Activated CD8-positive, alpha-beta T cell treated with anti-CD3 and anti-CD28 coated beads, Interleukin-2, amount 10 ng/mL, durations not matched to agents 7 days and 5 days (primary cell): ENCODE data around the gene NCKAP5. TPM values are rescaled to one million over a fixed set of nuclear protein-coding genes. Genes with fewer than 3 reads are reported as not detected.

Source experiments
- ATAC-seq: fragments of 150-1000 bp; cut with Tn5 transposase; one replicate; pipeline ENCODE4 v1.10.0; 2021; ENCODE audit warnings: moderate library complexity
- CTCF ChIA-PET: fragments of 350-600 bp; sonication (Branson Sonifier 250); formaldehyde crosslinking; loops from one replicate; lab custom pipeline; 2021; ENCODE audit warnings: antibody characterized with exemption; lab: Charles Lee
- POLR2A ChIA-PET: fragments of 350-600 bp; sonication (Branson Sonifier 250); formaldehyde crosslinking; loops from one replicate; lab custom pipeline; 2021; ENCODE audit warnings: antibody characterized with exemption; lab: Charles Lee
- DNase-seq: peaks from one replicate; pipeline ENCODE4 v3.0.0-alpha.2; 2020
- H3K27ac Mint-ChIP-seq: one replicate; pipeline ENCODE4 v1.8.0; 2021; ENCODE audit warnings: mild to moderate bottlenecking, mixed read lengths
- H3K27me3 Mint-ChIP-seq: one replicate; pipeline ENCODE4 v1.8.0; 2021; ENCODE audit warnings: low read depth, mixed read lengths
- H3K36me3 Mint-ChIP-seq: one replicate; pipeline ENCODE4 v1.8.0; 2021; ENCODE audit warnings: low read depth, mixed read lengths
- H3K4me1 Mint-ChIP-seq: one replicate; pipeline ENCODE4 v1.8.0; 2021; ENCODE audit warnings: low read depth, mixed read lengths
- H3K4me3 Mint-ChIP-seq: one replicate; pipeline ENCODE4 v1.8.0; 2021; ENCODE audit warnings: mild to moderate bottlenecking, mixed read lengths
- H3K9me3 Mint-ChIP-seq: one replicate; pipeline ENCODE4 v1.8.0; 2022; ENCODE audit warnings: mixed read lengths; ENCODE audit not compliant: insufficient read depth
- total RNA-seq, 2 experiments: library from RNA; stranded (reverse); gene quantifications; one replicate each; pipeline ENCODE4 v1.2.3, GENCODE V29; 2021

NCKAP5 gene
- total RNA-seq, 2 experiments from 2014 or later = not detected

GRCh38 chr2:133175926-133176325, 392.3 kb downstream of the NCKAP5 start:
- H3K9me3 Mint-ChIP-seq = no peaks in the 10 kb centered on the region
- no peaks in the 10 kb centered on the region for H3K27me3 Mint-ChIP-seq

GRCh38 chr2:133173224-133173623, 395.0 kb downstream of the NCKAP5 start:
- no peaks in the 10 kb centered on the region for H3K27me3 Mint-ChIP-seq
- H3K27ac Mint-ChIP-seq = no peak overlapping the region
- H3K9me3 Mint-ChIP-seq = no peaks in the 10 kb centered on the region
- POLR2A ChIA-PET = no interaction called here
- no peaks in the 10 kb centered on the region for H3K4me1 Mint-ChIP-seq
- CTCF ChIA-PET = no interaction called here
- no peak for ATAC-seq
- DNase-seq = no peak
- no peak overlapping the region for H3K4me3 Mint-ChIP-seq
- no peaks in the 10 kb centered on the region for H3K36me3 Mint-ChIP-seq

More at GRCh38 chr2:133175926-133176325, 392.3 kb downstream of the NCKAP5 start:
- no peak overlapping the region for H3K27ac Mint-ChIP-seq
- DNase-seq = no peak
- H3K4me1 Mint-ChIP-seq = no peaks in the 10 kb centered on the region
- H3K36me3 Mint-ChIP-seq = no peaks in the 10 kb centered on the region
- no peak overlapping the region for H3K4me3 Mint-ChIP-seq
- POLR2A ChIA-PET = no interaction called here
- no peak for ATAC-seq
- CTCF ChIA-PET = no interaction called here

GRCh38 chr2:133171393-133172004, 396.8 kb downstream of the NCKAP5 start:
- Mint-ChIP-seq H3K4me1 (no peaks in the 10 kb centered on the region), H3K4me3 (no peak overlapping the region), H3K9me3 (no peaks in the 10 kb centered on the region), H3K27me3 (no peaks in the 10 kb centered on the region), H3K36me3 (no peaks in the 10 kb centered on the region), H3K27ac (no peak overlapping the region)
- ATAC-seq (no peak), DNase-seq (no peak)
- POLR2A ChIA-PET = no interaction called here
- CTCF ChIA-PET = interaction anchor here (2.0 kb wide), 1 partner anchor 624 kb away, joined by 9 read pairs; no protein-coding TSS in a partner anchor

- H3K9me3 Mint-ChIP-seq = no peaks in the 10 kb centered on the region
- no peak for ATAC-seq
- no peaks in the 10 kb centered on the region for H3K36me3 Mint-ChIP-seq
- H3K4me3 Mint-ChIP-seq = no peak overlapping the region
- POLR2A ChIA-PET = no interaction called here
- no peaks in the 10 kb centered on the region for H3K27me3 Mint-ChIP-seq
- CTCF ChIA-PET = no interaction called here
- no peak overlapping the region for H3K27ac Mint-ChIP-seq
- no peaks in the 10 kb centered on the region for H3K4me1 Mint-ChIP-seq
- no peak for DNase-seq
Measured at GRCh38 chr2:133169274-133169912, 398.9 kb downstream of the NCKAP5 start.

- CTCF ChIA-PET = no interaction called here
- no peaks in the 10 kb centered on the region for H3K27me3 Mint-ChIP-seq
- ATAC-seq (no peak), DNase-seq (no peak)
- H3K4me3 Mint-ChIP-seq = no peak overlapping the region
- POLR2A ChIA-PET = no interaction called here
- H3K36me3 Mint-ChIP-seq = no peaks in the 10 kb centered on the region
- H3K4me1 Mint-ChIP-seq = no peaks in the 10 kb centered on the region
- no peaks in the 10 kb centered on the region for H3K9me3 Mint-ChIP-seq
- H3K27ac Mint-ChIP-seq = no peak overlapping the region
Measured at GRCh38 chr2:133167990-133168389, 400.3 kb downstream of the NCKAP5 start.

- Mint-ChIP-seq H3K27me3 (no peaks in the 10 kb centered on the region), H3K4me3 (no peak overlapping the region), H3K36me3 (no peaks in the 10 kb centered on the region), H3K4me1 (no peaks in the 10 kb centered on the region), H3K27ac (no peak overlapping the region), H3K9me3 (no peaks in the 10 kb centered on the region)
- ChIA-PET POLR2A (no interaction called here), CTCF (no interaction called here)
- ATAC-seq (no peak), DNase-seq (no peak)
Measured at GRCh38 chr2:133167223-133167622, 401.0 kb downstream of the NCKAP5 start.

- Mint-ChIP-seq H3K4me1 (no peaks in the 10 kb centered on the region), H3K27me3 (no peaks in the 10 kb centered on the region), H3K4me3 (no peak overlapping the region), H3K9me3 (no peaks in the 10 kb centered on the region), H3K27ac (no peak overlapping the region), H3K36me3 (no peaks in the 10 kb centered on the region)
- POLR2A ChIA-PET = no interaction called here
- ATAC-seq (no peak), DNase-seq (no peak)
- CTCF ChIA-PET = no interaction called here
Measured at GRCh38 chr2:133166031-133166430, 402.2 kb downstream of the NCKAP5 start.

- Mint-ChIP-seq H3K27ac (no peak overlapping the region), H3K4me3 (no peak overlapping the region), H3K4me1 (no peaks in the 10 kb centered on the region), H3K36me3 (no peaks in the 10 kb centered on the region), H3K9me3 (no peaks in the 10 kb centered on the region), H3K27me3 (no peaks in the 10 kb centered on the region)
- ATAC-seq = no peak
- ChIA-PET POLR2A (no interaction called here), CTCF (no interaction called here)
- no peak for DNase-seq
Measured at GRCh38 chr2:133163111-133163510, 405.2 kb downstream of the NCKAP5 start.

GRCh38 chr2:133158442-133158841, 409.8 kb downstream of the NCKAP5 start:
- H3K27ac Mint-ChIP-seq = no peak overlapping the region
- ATAC-seq = no peak
- H3K9me3 Mint-ChIP-seq = no peaks in the 10 kb centered on the region
- CTCF ChIA-PET = no interaction called here
- no peaks in the 10 kb centered on the region for H3K36me3 Mint-ChIP-seq
- no peak overlapping the region for H3K4me3 Mint-ChIP-seq
- H3K4me1 Mint-ChIP-seq = no peaks in the 10 kb centered on the region
- POLR2A ChIA-PET = no interaction called here
- DNase-seq = no peak
- H3K27me3 Mint-ChIP-seq = no peaks in the 10 kb centered on the region

GRCh38 chr2:133158024-133158423, 410.2 kb downstream of the NCKAP5 start:
- ChIA-PET POLR2A (no interaction called here), CTCF (no interaction called here)
- Mint-ChIP-seq H3K4me1 (no peaks in the 10 kb centered on the region), H3K27me3 (no peaks in the 10 kb centered on the region), H3K9me3 (no peaks in the 10 kb centered on the region), H3K4me3 (no peak overlapping the region), H3K27ac (no peak overlapping the region), H3K36me3 (no peaks in the 10 kb centered on the region)
- no peak for DNase-seq
- ATAC-seq = no peak

GRCh38 chr2:133157141-133157540, 411.1 kb downstream of the NCKAP5 start:
- Mint-ChIP-seq H3K36me3 (no peaks in the 10 kb centered on the region), H3K4me3 (no peak overlapping the region)

GRCh38 chr2:133152801-133153200, 415.5 kb downstream of the NCKAP5 start:
- ATAC-seq = no peak
- Mint-ChIP-seq H3K27ac (no peak overlapping the region), H3K27me3 (no peaks in the 10 kb centered on the region), H3K4me3 (no peak overlapping the region), H3K9me3 (no peaks in the 10 kb centered on the region), H3K4me1 (no peaks in the 10 kb centered on the region), H3K36me3 (no peaks in the 10 kb centered on the region)
- DNase-seq = no peak
- ChIA-PET POLR2A (no interaction called here), CTCF (no interaction called here)

More at GRCh38 chr2:133157141-133157540, 411.1 kb downstream of the NCKAP5 start:
- H3K27me3 Mint-ChIP-seq = no peaks in the 10 kb centered on the region
- H3K27ac Mint-ChIP-seq = no peak overlapping the region
- POLR2A ChIA-PET = no interaction called here
- CTCF ChIA-PET = no interaction called here
- H3K4me1 Mint-ChIP-seq = no peaks in the 10 kb centered on the region
- no peak for ATAC-seq
- H3K9me3 Mint-ChIP-seq = no peaks in the 10 kb centered on the region
- no peak for DNase-seq
